ENCODE results near the gene ZSCAN30. TPM values are rescaled to one million over a fixed set of nuclear protein-coding genes. Genes with fewer than 3 reads are reported as not detected.
"Not testable (repeated sequence)": the region's sequence is repeated elsewhere in the genome, so short reads cannot be mapped to it uniquely, and the experiment has no call there.

ZSCAN30 gene
- polyA plus RNA-seq, 1 donor from 2014 or later = 30.6 TPM

DNA sequence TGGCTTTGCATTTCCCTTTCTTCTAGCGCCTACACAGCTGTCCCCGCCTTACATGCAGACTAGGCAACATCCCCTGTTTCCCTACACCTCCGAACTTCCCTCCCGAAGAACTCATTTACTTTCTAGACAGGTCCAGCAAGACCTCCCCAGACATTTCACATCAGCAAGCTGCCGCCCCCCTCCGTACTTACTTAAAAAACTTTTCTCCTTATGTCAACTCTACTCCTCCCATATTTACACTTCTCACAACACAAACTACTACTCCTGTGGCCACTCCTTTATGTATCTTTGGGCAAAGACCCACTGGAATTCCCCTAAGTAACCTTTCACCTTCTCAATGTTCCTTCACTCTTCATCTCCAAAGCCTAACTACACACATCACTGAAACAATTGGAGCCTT, 69.6 kb downstream of the ZSCAN30 start:
- H4K20me1 ChIP-seq (ENCODE audit: insufficient read depth) = no peaks in the 10 kb centered on the region
- H3K79me2 ChIP-seq (replicated peaks; ENCODE audit: insufficient read depth, low read length) = no peaks in the 10 kb centered on the region
- no peak overlapping the region for H3K27ac ChIP-seq (ENCODE audit: low read length)
- no peaks in the 10 kb centered on the region for H3K9me2 ChIP-seq (ENCODE audit: insufficient read depth, low read length)
- no peak overlapping the region for H2AFZ ChIP-seq (ENCODE audit: low read depth, low read length)
- no peaks in the 10 kb centered on the region for H3K27me3 ChIP-seq (ENCODE audit: insufficient read depth, low read depth, low read length)
- H3K36me3 ChIP-seq (ENCODE audit: insufficient read depth, low read length) = no peaks in the 10 kb centered on the region
- H3K9ac ChIP-seq (ENCODE audit: low read length) = no peak overlapping the region
- H3F3A ChIP-seq (ENCODE audit: insufficient read depth, low read length, poor library complexity, severe bottlenecking) = no peaks in the 10 kb centered on the region
- no peaks in the 10 kb centered on the region for H3K9me3 ChIP-seq (ENCODE audit: low read length)
- H3K4me3 ChIP-seq (ENCODE audit: low read length) = no peak overlapping the region
- H3K4me2 ChIP-seq (ENCODE audit: low read length) = no peak overlapping the region
- no peak for TF ChIP-seq SMC3 (conservative IDR thresholded peaks at IDR 0.05; ENCODE audit: poor library complexity)

DNA sequence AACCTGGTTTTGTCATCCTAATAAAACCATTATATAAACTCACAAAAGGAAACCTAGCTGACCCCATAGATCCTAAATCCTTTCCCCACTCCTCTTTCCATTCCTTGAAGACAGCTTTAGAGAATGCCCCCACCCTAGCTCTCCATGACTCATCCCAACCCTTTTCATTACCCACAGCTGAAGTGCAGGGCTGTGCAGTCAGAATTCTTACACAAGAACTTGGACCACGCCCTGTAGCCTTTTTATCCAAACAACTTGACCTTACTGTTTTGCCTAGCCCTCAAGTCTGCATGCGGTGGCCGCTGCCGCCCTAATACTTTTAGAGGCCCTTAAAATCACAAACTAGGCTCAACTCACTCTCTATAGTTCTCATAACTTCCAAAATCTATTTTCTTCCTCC, 70.7 kb downstream of the ZSCAN30 start:
- H3K4me3 ChIP-seq (ENCODE audit: low read length); H3K9ac ChIP-seq (ENCODE audit: low read length); H3K9me2 ChIP-seq (ENCODE audit: insufficient read depth, low read length); H4K20me1 ChIP-seq (ENCODE audit: insufficient read depth); H3K9me3 ChIP-seq (ENCODE audit: low read length); H3K27ac ChIP-seq (ENCODE audit: low read length); H3K4me2 ChIP-seq (ENCODE audit: low read length); H3F3A ChIP-seq (ENCODE audit: insufficient read depth, low read length, poor library complexity, severe bottlenecking); H3K27me3 ChIP-seq (ENCODE audit: insufficient read depth, low read depth, low read length); H3K36me3 ChIP-seq (ENCODE audit: insufficient read depth, low read length); H2AFZ ChIP-seq (ENCODE audit: low read depth, low read length); H3K79me2 ChIP-seq (replicated peaks; ENCODE audit: insufficient read depth, low read length): not testable (repeated sequence)

DNA sequence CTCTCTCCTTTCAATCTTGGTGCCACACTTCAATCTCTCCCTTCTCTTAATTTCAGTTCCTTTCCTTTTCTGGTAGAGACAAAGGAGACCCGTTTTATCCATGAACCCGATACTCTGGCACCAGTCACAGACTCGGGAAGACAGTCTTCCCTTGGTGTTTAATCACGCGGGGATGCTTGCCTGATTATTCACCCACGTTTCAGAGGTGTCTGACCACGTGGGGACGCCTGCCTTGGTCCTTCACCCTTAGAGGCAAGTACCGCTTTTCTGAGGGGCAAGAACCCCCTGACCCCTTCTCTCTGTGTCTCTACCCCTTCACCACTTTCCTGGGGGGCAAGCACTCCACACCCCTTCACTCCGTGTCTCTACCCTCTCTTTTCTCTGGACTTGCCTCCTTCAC, 73.4 kb downstream of the ZSCAN30 start:
- H3K9ac ChIP-seq (ENCODE audit: low read length); H3K4me2 ChIP-seq (ENCODE audit: low read length); H2AFZ ChIP-seq (ENCODE audit: low read depth, low read length); H3K4me3 ChIP-seq (ENCODE audit: low read length); H3K9me2 ChIP-seq (ENCODE audit: insufficient read depth, low read length); H3K27me3 ChIP-seq (ENCODE audit: insufficient read depth, low read depth, low read length); H3K27ac ChIP-seq (ENCODE audit: low read length); H4K20me1 ChIP-seq (ENCODE audit: insufficient read depth); H3F3A ChIP-seq (ENCODE audit: insufficient read depth, low read length, poor library complexity, severe bottlenecking); H3K36me3 ChIP-seq (ENCODE audit: insufficient read depth, low read length); H3K79me2 ChIP-seq (replicated peaks; ENCODE audit: insufficient read depth, low read length); H3K9me3 ChIP-seq (ENCODE audit: low read length): not testable (repeated sequence)

- no peaks in the 10 kb centered on the region for H3K79me2 ChIP-seq (replicated peaks; ENCODE audit: insufficient read depth, low read length)
- H3K9ac ChIP-seq (ENCODE audit: low read length) = no peak overlapping the region
- no peak overlapping the region for H3K4me3 ChIP-seq (ENCODE audit: low read length)
- no peak for TF ChIP-seq EP300 (conservative IDR thresholded peaks at IDR 0.05; ENCODE audit: poor library complexity, severe bottlenecking)
- H3K36me3 ChIP-seq (ENCODE audit: insufficient read depth, low read length) = no peaks in the 10 kb centered on the region
- no peaks in the 10 kb centered on the region for H3F3A ChIP-seq (ENCODE audit: insufficient read depth, low read length, poor library complexity, severe bottlenecking)
- no peaks in the 10 kb centered on the region for H4K20me1 ChIP-seq (ENCODE audit: insufficient read depth)
- H3K9me2 ChIP-seq (ENCODE audit: insufficient read depth, low read length) = no peaks in the 10 kb centered on the region
- no peak overlapping the region for H3K27ac ChIP-seq (ENCODE audit: low read length)
- H3K4me2 ChIP-seq (ENCODE audit: low read length) = no peak overlapping the region
- no peaks in the 10 kb centered on the region for H3K27me3 ChIP-seq (ENCODE audit: insufficient read depth, low read depth, low read length)
- H3K9me3 ChIP-seq (ENCODE audit: low read length) = no peaks in the 10 kb centered on the region
- no peak overlapping the region for H2AFZ ChIP-seq (ENCODE audit: low read depth, low read length)
Measured at GRCh38 chr18:35215026-35215425, 75.0 kb downstream of the ZSCAN30 start.

- not testable (repeated sequence) for H3K9ac ChIP-seq (ENCODE audit: low read length); H2AFZ ChIP-seq (ENCODE audit: low read depth, low read length); H3K9me3 ChIP-seq (ENCODE audit: low read length); H3K79me2 ChIP-seq (replicated peaks; ENCODE audit: insufficient read depth, low read length); H3K36me3 ChIP-seq (ENCODE audit: insufficient read depth, low read length); H3K27ac ChIP-seq (ENCODE audit: low read length); H3F3A ChIP-seq (ENCODE audit: insufficient read depth, low read length, poor library complexity, severe bottlenecking); H3K27me3 ChIP-seq (ENCODE audit: insufficient read depth, low read depth, low read length); H3K9me2 ChIP-seq (ENCODE audit: insufficient read depth, low read length); H3K4me2 ChIP-seq (ENCODE audit: low read length); H4K20me1 ChIP-seq (ENCODE audit: insufficient read depth); H3K4me3 ChIP-seq (ENCODE audit: low read length)
Measured at GRCh38 chr18:35205746-35206458, 84.1 kb downstream of the ZSCAN30 start.

Data from neural cell (in vitro differentiated cells).